Measurements from ENCODE around the gene SRSF8.

Gene SRSF8

GRCh38 chr11:95078526-95078925, 11.8 kb downstream of the SRSF8 start:
- Histone ChIP-seq H3K27me3 (peaks cover 92% of the 10 kb centered on the region), H3K9me3 (no peaks in the 10 kb centered on the region), H3K36me3 (no peaks in the 10 kb centered on the region), H3K27ac (no peak overlapping the region), H3K4me1 (ENCODE audit: control insufficient read depth in 1 of 2, insufficient read depth in 1 of 2, low read depth in 1 of 2, low read length in 1 of 2) (no peaks in the 10 kb centered on the region), H3K4me3 (ENCODE audit: low read depth in 1 of 2, low read length in 1 of 2) (no peak overlapping the region)
- no peak for TF ChIP-seq CTCF (IDR thresholded peaks at IDR 0.05)

DNA sequence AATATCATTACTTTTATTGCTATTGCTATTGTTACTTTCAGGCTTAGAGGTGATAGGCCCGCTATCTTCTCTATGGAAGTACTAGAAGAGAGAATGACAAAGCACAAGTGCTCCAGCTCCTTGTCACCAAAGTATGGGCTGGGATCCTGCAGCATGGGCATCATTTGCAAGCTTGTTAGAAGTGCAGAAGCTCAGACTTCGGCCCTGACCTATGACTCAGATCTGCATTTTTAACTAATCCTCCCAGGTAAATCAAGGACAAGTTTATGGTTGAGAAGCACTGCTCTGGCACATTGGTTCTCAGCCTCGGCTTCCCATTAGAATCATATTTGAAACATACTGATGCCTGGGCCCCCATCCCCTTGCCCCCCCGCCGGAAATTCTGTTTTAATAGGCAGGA, 14.3 kb downstream of the SRSF8 start:
- Histone ChIP-seq H3K4me1 (ENCODE audit: control insufficient read depth in 1 of 2, insufficient read depth in 1 of 2, low read depth in 1 of 2, low read length in 1 of 2) (no peaks in the 10 kb centered on the region), H3K4me3 (ENCODE audit: low read depth in 1 of 2, low read length in 1 of 2) (no peak overlapping the region), H3K27me3 (peaks cover 94% of the 10 kb centered on the region), H3K27ac (no peak overlapping the region), H3K36me3 (no peaks in the 10 kb centered on the region), H3K9me3 (no peaks in the 10 kb centered on the region)
- TF ChIP-seq CTCF (IDR thresholded peaks at IDR 0.05) = no peak

DNA sequence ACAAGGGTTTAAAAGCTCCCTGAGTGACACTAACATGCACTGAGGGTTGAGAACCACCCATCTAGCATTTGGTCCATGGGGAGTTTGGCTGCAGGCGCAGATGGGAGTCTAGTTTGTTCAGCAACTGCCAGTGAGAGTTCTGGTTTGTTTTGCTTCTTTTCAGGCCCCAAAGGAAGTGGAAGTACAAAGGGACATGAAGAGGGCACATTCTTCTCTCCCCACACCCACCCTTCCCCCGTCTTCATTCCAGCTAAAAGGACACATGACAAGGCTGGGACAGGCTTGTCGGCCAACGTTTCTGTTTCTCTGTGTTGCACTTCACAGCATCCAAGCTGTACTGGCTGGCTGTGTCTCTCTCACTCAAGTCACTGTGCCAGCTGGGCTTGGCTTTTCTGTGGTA, 14.7 kb downstream of the SRSF8 start:
- TF ChIP-seq CTCF (IDR thresholded peaks at IDR 0.05) = no peak
- Histone ChIP-seq H3K9me3 (no peaks in the 10 kb centered on the region), H3K27me3 (peaks cover 94% of the 10 kb centered on the region), H3K4me3 (ENCODE audit: low read depth in 1 of 2, low read length in 1 of 2) (no peak overlapping the region), H3K27ac (no peak overlapping the region), H3K4me1 (ENCODE audit: control insufficient read depth in 1 of 2, insufficient read depth in 1 of 2, low read depth in 1 of 2, low read length in 1 of 2) (no peaks in the 10 kb centered on the region), H3K36me3 (no peaks in the 10 kb centered on the region)

GRCh38 chr11:95082576-95083001, 15.9 kb downstream of the SRSF8 start:
- no peaks in the 10 kb centered on the region for H3K9me3 ChIP-seq
- no peaks in the 10 kb centered on the region for H3K4me1 ChIP-seq (ENCODE audit: control insufficient read depth in 1 of 2, insufficient read depth in 1 of 2, low read depth in 1 of 2, low read length in 1 of 2)
- H3K27me3 ChIP-seq = peaks cover 98% of the 10 kb centered on the region
- no peaks in the 10 kb centered on the region for H3K36me3 ChIP-seq
- H3K27ac ChIP-seq = no peak overlapping the region
- TF ChIP-seq CTCF (IDR thresholded peaks at IDR 0.05) = no peak
- H3K4me3 ChIP-seq (ENCODE audit: low read depth in 1 of 2, low read length in 1 of 2) = no peak overlapping the region

- Histone ChIP-seq H3K9me3 (no peaks in the 10 kb centered on the region), H3K27ac (no peak overlapping the region), H3K27me3 (peaks cover 98% of the 10 kb centered on the region), H3K4me1 (ENCODE audit: control insufficient read depth in 1 of 2, insufficient read depth in 1 of 2, low read depth in 1 of 2, low read length in 1 of 2) (peaks cover 7 to 8% of the 10 kb centered on the region in 2 experiments), H3K4me3 (ENCODE audit: low read depth in 1 of 2, low read length in 1 of 2) (no peak overlapping the region), H3K36me3 (no peaks in the 10 kb centered on the region)
- TF ChIP-seq CTCF (IDR thresholded peaks at IDR 0.05) = no peak
These were observed 17.8 kb downstream of the SRSF8 start for GRCh38 chr11:95084509-95084908.
